ENCODE measurements around the gene XPO5.
"Not testable (repeated sequence)": the region's sequence is repeated elsewhere in the genome, so short reads cannot be mapped to it uniquely, and the experiment has no call there.

XPO5 gene

DNA sequence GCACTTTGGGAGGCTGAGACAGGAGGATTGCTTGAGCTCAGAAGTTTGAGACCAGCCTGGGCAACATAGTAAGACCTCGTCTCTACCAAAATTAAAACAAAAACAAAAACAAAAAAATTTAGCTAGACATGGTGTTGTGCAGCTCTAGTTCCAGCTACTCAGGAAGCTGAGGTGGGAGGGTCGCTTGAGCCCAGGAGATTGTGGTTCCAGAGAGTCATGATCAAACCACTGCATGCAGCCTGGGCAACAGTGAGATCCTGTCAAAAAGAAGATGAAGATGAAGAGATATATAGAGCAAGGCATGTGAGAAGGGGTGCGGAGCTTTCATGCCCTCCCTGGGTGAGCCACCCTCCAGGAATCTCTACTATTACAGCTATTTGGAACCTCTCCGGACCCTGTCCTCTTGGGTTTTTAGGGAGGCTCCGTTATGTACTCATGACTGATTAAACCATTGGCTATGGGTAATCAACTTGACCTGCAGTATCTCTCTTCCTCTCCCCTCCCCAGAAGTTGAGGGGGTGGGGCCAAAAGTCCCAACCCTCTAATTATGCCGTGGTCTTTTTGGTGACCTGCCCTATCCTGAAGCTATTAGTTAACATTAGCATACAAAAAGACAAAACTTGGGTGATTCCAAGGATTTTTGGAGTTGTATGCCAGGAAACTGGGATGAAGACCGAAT lies 9.2 kb upstream of the XPO5 start:
- no peak for DNase-seq (ENCODE audit: low read depth)

DNA sequence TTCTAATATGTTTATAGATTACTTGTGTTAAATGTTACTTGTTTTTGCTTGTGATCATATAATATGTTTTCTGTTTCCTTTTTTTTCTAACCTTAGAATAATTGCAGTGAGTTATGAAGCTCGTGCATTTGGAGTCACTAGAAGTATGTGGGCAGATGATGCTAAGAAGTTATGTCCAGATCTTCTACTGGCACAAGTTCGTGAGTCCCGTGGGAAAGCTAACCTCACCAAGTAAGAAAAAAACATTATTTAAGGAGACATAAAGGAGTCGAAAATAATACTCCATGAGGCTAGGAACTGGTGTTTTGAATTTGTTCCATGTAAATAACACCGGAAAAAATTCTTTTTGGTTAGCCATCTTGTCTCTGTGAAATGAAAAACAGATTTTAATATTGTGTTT lies 7.1 kb upstream of the XPO5 start:
- DNase-seq (ENCODE audit: low read depth): no peak

DNA sequence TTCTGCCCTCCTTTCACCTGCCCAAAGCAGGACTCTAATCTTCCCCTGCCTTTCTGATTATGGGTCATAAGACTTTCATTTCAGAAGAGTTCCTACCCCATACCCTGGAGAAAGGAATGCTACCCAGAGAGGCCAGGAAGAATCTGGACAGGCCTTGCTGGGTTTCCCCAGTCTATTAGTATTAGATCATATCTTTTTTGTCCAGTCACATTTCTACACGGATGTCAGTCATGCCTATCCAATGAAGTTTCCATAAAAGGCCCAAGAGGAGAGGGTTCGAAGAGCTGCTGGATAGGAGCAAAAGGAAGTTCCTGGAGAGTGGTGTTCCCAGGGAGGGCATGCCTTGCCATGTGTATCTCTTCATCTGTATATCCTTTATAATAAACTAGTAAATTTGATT lies 3.3 kb upstream of the XPO5 start:
- DNase-seq (ENCODE audit: low read depth): no peak

DNA sequence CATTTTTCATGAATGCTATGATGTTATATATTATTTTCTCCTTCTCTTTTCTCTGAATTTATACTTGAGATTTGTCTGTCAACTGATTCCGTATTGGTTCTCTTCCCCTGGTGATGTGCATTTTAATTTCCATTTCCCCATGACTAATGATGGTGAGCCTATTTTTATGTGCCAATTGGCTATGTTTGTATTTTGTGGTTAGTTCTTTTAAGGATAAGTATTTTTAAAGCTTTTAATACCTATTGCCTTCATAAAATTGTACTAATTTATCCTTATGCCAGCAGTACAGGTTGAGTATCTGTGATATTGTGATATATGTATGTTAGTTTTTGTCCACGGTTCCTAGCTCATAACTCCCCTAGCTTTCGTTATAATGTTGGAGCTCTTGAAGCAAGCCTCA lies 2.9 kb upstream of the XPO5 start:
- DNase-seq (ENCODE audit: low read depth): no peak

DNA sequence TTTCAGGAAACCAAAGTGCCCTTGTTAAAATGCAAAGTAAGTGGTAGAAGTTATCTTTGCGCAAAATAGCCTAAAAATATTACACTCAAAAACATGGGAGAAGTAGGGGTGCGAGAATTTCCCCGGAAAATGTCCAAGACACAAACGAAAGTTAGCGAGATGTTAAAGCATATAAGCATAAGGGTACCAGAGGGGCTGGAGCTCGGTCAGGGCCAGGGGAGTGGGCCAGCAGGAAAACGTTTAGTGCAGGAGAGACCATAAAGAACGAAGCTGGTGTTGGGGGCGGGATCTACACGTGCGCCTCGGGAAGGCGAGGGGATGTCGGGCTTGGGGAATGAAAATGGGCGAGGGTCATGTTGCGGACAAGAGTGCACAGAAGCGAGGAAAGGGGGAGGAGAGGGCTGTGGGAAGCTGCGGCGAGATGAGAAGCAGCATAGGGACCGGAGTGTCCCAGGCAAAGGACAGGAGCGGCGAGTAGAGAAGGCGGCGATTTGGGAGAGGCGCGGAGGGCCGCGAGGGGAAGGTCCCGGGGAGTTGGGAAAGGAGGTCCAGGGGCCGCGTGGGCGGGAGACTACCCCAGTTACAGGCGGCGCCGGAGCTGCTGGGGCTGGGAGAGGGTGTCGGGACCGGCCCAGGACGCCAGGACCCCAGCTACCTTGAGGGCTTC lies 600 bp downstream of the XPO5 start:
- no peak for DNase-seq (ENCODE audit: low read depth)

DNA sequence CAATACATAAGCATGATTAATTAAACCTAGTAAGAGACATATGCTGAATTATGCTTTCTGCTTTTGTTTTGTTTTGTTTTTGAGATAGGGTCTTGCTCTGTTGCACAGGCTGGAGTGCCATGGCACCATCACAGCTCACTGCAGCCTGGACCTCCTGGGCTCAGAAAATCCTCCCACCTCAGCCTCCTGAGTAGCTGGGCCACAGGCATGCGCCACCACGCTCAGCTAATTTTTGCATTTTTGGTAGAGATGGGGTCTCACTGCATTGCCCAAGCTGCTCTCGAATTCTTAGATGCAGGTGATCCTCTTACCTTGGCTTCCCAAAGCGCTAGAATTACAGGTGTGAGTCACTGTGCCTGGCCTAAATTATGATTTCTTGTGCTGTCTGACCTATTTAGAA lies 3.8 kb downstream of the XPO5 start:
- DNase-seq (ENCODE audit: low read depth): no peak

DNA sequence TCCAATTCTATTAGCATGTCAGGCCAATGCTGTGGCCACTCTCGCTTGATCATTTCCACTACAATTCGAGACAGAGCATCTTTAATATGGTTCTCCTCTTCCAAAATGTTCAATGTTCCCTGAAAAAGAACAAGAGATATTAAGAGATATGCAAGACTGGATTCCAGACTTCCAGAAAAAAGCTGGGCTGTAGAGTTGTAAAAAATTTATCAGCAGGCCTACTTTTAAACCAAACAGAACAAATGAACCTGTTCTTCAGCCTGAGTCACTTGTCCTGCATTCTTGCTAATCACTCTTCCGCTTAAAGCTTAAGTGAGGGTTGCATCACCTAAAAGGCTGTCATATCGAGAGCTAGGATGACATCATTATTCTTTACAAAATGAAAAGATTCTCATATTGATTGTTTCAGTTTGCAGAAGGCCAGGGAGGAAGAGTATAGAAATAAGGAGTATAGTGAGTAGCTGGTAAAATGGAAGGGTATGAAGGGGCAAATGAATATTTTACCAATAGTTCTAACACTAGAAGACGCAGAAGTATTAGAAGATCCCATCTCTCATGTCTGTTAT lies 4.9 kb downstream of the XPO5 start:
- no peak for DNase-seq (ENCODE audit: low read depth)

DNA sequence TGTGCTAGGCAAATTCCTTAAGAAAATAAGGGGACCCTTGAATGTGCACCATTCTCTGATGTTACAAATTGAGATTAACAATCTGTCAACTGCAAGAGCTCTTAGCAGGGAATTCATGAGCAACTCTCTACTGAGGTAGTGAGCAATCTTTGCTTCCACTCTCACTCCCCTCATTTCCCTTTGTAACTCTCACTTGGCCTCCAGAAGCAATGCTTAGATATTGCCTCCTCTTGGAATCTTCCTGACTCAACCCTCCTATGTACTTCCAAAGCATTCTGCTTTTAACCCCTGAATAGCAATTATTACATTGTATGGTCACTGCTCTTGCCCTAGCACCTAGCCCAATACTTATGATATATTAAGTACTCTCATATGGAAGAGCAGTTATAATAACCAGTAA lies 16.5 kb downstream of the XPO5 start:
- DNase-seq (ENCODE audit: low read depth): no peak

DNA sequence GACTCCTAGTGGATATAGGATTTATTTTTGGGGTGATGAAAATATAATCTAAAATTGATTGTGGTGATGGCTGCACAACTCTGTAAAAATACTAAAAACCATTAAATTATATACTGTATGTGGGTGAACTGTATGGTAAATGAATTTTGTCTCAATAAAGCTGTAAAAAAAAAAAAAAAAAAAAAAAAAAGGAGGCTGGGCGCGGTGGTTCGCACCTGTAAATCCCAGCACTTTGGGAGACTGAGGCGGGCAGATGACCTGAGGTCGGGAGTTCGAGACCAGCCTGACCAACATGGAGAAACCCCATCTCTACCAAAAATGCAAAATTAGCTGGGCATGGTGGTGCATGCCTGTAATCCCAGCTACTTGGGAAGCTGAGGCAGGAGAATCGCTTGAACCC lies 18.2 kb downstream of the XPO5 start:
- not testable (repeated sequence) for DNase-seq (ENCODE audit: low read depth)

DNA sequence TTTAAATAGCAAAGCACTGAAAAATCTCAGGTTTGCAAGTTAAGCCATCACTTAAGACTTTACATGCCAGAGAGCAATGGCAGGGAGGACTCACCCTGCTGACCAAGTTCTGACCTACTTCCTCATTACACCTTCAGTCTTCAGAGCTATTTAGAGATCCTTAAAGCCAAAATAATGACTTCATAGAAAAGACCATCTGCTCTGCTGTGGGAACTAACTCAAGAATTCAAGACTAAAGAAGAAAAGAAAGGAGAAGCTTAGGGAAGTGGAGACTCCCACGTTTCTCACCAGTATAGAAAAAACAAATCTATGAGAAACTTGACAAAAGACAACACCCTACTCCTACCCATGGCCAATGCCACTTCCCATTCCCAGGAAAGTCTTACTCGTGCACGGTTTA lies 28.6 kb downstream of the XPO5 start:
- no peak for DNase-seq (ENCODE audit: low read depth)

DNA sequence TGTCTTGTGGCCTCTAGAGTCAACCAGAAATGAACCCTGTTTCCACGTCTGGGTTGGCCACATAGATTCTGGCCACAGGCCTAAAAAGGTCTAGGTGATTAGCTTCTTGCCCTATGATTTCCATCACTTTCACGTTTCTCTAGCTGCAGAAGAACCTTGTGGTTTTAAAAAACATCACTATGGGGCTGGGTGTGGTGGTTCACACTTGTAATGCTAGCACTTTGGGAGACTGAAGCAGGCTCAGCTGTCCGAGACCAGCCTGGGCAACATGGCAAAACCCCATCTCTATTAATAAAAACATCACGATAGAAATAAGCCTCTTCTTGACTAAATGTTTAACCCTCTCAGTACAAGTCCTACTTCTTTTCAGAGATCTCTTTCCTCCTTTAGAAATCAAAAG lies 31.4 kb downstream of the XPO5 start:
- no peak for DNase-seq (ENCODE audit: low read depth)

DNA sequence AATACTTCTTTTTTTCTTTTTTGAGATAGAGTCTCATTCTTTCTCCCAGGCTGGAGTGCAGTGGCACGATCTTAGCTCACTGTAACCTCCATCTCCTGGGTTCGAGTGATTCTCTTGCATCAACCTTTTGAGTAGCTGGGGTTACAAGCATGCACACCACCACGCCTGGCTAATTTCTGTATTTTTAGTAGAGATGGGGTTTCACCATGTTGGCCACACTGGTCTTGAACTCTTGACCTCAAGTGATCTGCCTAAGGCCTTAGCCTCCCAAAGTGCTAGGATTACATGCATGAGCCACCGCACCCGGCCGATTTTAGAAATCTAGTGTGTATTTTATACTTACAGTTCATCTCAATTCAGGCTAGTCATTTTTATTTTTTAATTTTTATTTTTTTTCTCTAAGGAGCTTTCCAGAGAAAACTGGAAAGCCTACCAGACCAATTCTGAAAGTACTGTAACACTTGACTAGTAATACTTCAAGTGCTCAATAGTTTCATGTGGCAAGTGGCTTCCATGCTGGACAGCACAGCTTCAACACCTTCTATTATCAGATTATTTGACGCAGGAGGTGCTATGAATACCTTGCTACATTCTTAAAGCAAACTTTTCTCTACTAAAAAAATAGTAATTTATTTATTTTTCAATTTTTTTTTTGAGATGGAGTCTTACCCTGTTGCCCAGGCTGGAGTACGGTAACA lies 33.9 kb downstream of the XPO5 start:
- DNase-seq (ENCODE audit: low read depth): no peak

DNA sequence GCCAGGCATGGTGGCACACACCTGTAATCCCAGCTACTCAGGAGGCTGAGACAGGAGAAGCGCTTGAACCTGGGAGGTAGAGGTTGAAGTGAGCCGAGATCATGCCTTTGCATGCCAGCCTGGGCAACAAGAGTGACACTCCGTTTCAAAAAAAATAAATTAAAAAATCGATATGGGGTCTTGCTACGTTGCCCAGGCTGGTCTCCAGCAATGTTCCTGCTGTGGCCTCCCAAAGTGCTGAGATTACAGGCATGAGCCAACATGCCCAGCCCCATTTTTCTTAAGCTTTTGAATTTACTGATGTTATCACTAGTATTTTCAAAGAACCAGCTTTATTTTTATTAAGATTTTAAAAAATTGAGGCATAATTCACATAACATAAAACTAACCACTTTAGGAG lies 35.3 kb downstream of the XPO5 start:
- DNase-seq (ENCODE audit: low read depth): no peak

DNA sequence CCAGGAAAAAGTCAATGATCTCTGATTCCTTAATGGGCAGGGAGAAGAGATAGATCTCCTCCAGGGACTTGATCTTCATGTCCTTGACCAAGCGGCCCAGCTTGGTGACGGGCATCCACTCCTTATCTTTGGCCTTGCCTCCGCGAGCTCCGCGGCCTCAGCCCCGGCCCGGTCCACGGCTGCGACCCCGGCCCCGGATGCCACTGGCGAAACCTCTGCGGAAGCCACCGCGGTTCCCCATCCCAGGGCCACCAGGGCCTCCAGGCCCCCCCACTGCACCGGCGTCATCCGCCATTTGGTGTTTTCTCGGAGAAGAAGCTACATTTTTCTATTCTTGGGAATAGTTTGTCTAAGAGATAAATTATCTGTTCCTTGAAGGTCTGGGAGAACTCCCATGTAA lies 36.4 kb downstream of the XPO5 start:
- not testable (repeated sequence) for DNase-seq (ENCODE audit: low read depth)

DNA sequence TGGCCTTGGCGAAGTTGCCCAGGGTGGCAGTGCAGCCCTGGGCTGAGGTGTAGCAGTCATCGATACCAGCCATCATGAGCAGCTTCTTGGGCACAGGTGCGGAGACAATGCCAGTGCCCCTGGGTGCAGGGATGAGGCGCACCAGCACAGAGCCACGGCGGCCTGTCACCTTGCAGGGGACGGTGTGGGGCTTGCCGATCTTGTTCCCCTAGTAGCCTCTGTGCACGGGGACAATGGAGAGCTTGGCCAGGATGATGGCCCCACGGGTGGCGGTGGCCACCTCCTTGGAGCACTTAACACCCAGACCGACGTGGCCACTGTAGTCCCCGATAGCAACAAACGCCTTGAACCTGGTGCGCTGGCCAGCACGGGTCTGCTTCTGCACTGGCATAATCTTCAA lies 36.9 kb downstream of the XPO5 start:
- DNase-seq (ENCODE audit: low read depth): not testable (repeated sequence)

DNA sequence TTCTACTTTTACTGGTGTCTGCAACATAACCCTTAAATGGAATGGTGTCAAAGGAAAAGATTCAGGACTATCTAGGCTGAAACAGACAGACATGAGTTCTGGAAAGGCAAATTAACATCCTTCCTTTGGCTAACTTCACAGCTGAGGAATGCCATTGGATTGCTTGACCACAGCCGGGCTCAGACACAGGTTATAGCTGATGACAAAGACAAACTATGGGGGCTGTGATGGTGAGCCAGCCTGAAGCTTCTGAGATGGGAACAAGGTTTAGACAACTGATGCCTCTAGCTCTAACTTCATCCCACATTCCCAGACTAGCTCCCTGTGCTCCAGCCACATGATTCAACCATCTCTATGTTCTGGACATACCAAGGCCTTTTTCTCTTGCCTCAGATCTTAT lies 43.6 kb downstream of the XPO5 start:
- DNase-seq (ENCODE audit: low read depth): no peak

DNA sequence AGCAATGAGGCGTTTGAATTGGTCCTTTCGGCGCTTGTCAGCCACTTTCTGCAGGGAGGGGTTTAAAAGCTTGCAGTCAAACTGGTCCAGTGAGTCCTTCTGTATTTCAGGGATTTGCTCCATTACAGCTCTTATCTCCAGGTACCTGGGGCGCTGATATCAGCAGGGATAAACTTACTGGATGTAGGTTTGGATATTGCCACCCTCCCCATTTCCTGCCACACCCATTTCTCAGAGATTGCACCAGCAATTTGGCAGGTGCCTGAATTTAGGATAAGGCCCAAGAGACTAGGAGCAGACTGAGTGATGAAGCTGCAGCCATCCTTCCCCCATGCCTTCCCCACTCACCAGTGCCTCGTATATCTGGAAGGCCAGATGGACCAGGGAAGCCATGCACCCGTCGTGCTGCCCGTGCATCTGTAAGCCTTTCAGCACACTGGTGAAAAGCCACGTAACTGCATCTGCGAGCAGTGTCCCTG lies 51.3 kb downstream of the XPO5 start:
- DNase-seq (ENCODE audit: low read depth): no peak

DNA sequence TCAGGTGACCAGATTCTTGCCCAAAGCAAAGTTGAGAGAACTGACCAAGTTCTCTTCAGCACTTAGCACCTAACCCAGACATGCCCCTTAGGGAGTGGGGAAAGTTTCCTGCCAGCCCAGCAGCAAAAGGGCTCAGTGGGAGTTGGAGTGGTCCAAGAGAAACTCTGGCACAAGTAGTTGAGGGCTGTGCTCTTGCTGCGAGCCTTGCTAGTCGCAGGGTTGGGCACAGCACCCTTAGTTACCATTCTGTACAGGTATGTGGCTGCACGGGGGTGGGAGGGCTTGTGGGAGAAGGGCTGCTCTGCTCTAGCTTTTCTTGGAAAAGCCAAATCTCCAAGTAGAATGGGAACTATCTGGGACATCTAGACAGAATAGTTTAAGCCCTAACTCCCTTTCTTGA lies 52.6 kb downstream of the XPO5 start:
- DNase-seq (ENCODE audit: low read depth): no peak

DNA sequence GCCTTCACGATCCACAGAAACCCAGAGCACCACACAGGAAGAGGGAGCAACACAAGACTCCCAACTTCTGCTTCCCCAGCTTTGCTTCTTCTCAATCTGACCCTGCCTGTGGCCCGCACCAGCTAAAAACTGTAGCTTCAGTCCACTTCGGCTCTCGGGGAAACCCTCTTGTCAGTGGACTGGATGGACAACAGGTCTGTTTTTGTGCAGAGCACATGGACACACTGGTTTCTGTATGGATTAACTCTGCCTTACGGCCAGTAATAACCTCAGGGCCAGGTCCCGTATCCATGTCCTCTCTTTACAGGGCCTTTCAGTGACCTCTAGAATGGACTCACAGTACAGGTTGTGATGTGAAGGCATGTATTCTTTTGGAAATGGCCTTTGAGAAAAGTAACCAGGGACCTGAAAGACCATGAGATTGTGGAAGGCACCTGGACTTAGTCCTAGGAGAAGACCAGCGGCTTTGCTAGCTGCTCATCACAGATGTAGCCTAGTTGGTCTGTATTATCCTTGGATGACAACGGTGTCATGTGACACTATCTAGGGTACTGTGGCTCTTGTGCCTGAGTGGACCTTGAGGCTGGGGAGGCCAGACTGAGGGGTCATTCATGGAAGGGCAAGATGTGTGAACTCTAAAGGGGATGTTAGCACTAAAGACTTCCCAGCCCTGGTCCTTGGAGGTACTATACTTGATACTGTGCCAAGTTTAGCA lies 53.1 kb downstream of the XPO5 start:
- no peak for DNase-seq (ENCODE audit: low read depth)

DNA sequence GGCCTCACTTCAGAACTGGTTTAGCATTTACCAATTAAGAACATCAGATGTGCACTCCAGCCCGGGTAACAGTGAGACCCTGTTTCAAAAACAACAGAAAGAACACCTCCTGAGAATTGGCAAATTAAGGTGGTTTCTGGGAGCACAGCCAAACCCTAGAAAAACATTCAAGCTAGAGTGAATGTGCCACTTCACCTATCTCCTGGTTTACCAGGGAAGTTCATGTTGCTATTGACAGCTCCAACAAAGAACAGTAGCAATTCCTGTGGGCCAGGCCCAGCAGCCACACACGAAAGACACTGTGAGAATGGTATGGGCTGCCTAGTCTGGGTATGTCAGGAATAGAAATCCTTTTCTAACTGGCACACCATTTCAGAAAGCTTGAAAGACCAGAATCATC lies 54.0 kb downstream of the XPO5 start:
- DNase-seq (ENCODE audit: low read depth): no peak

DNA sequence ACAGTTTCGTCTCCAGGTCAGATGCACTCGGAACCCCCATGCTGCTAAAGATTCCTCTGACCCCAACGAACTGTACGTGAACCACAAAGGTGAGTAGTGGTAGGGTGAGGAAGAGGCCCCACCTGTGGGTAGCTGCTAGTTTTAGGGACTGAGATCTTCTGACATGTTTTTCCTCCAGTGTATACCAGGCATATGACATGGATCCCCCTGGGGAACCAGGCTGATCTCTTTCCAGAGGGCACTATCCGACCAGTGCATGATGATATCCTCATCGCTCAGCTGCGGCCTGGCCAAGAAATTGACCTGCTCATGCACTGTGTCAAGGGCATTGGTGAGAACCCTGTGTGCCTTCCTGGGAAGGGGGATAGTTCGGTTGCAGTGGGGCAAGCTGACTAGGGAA lies 55.7 kb downstream of the XPO5 start:
- DNase-seq (ENCODE audit: low read depth): no peak

Data from stromal cell of bone marrow (primary cell).